DMS114 treated with DMSO at 0.1 percent for 48 hours (cell line): ENCODE data around the gene SCARB2.
A peak's percentile ranks its signal among the peaks of the same experiment; 100 is the strongest.

Experiments
- DNase-seq: peaks from one replicate; lab custom pipeline; 2025; ENCODE audit not compliant: unreplicated experiment; lab: John Stamatoyannopoulos, UW

Gene SCARB2

GRCh38 chr4:76156635-76157034 lies 57.0 kb downstream of the SCARB2 start:
- no peak for DNase-seq

DNA sequence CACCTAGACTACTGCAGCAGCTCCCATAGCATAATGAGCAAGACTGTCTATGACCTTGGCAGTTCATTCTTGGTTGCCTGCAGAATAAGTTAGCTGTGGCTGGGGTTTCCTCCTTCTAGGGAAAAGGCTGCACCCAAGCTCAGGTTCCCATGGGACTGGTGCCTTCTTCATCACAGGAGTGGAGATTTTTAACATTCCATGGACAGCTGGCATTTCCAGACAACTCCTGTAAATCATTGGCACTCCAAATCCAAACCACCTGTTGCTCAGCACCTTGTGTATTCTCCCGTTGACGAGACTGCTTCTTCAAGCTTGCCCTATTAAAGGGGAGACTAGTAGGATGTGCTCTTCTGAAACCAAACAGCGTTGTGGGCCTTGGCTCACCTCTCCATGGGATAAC lies 57.6 kb downstream of the SCARB2 start:
- no peak for DNase-seq

- DNase-seq = no peak
Measured at GRCh38 chr4:76153356-76153755, 60.3 kb downstream of the SCARB2 start.

DNA sequence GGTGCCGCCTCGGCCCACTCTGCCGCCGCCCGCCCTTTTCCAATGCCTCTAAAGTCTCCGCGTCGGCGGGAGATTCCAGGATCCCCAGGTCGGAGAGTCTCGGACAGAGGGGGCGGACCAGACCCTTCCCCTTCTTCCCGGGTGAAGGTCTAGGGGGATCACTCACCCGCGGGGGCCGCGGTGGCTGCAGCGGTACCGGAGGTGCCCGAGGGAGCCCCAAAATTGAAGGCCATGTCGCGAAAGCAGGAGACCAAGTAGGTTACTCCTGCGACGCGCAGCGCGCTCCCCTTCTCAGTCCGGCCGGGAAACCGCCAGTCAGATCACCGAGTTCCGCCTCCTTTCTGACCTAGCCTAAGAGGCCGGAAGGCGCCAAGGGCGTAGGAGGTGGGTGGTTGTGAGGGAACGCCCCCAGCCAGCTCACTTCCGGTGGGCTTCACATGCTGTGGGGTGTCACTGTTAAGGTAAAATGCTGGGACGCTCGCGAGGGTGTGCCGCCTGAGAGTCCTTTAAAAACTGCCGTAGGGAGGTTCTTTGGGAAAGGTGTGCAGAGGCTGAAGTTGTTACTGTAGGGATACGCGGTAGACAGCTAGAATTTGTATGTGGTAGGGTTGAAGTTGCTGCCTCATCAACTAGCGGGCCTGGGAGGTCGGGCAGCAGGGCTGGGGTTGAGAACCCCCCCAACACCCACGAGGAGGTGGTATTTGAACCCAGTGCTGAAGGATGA lies 65.3 kb downstream of the SCARB2 start, which contains the start of gene NUP54:
NUP54 (minus strand) TSS at position 256 of the 724 bp plus-strand sequence; CDS start at position 233, 23 bp downstream.
- DNase-seq = peak; percentile 56

GRCh38 chr4:76147454-76148141 lies 66.0 kb downstream of the SCARB2 start:
- DNase-seq = peak; percentile 6

- DNase-seq = no peak
Measured at GRCh38 chr4:76144546-76144945, 69.1 kb downstream of the SCARB2 start.

DNA sequence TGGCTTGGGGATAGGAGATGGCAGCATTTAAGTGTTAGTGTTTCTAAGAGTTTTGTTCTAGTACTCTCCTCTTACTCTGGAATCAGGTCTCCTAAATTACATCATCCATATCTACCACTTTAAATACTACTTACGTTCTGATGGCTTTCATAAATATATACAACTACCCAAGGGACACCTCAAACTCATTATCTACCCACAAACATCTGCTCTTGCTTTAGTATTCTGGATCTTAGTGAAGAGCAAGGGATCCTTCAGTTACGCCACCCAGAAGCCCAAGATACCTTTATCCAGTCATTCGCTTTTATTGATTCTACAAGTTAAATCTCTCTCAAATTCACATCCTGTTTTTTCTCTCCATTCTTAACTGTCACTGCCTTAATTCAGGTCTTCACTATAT lies 72.4 kb downstream of the SCARB2 start:
- no peak for DNase-seq

- DNase-seq = no peak
Measured at GRCh38 chr4:76127754-76128153, 85.9 kb downstream of the SCARB2 start.

- DNase-seq = no peak
Measured at GRCh38 chr4:76125816-76126215, 87.8 kb downstream of the SCARB2 start.

GRCh38 chr4:76120199-76120598 lies 93.4 kb downstream of the SCARB2 start:
- no peak for DNase-seq

GRCh38 chr4:76117536-76117935 lies 96.1 kb downstream of the SCARB2 start:
- no peak for DNase-seq

DNA sequence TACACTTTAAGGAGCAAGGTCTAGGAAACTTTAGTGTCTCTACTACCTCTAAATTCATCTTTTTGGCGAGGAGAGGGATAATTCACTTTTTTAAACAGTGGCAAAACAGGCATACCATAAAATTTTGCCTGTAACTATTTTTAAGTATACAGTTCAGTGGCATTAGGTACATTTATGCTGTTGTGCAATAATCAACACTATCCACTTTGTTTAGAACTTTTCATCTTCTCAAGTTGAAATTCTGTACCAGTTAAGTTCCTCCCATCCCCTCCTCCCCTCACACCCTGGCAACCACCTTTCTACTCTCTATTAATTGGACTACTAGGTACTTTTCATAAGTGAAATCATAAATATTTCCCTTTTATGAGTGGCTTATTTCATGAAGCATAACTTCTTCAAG lies 96.8 kb downstream of the SCARB2 start:
- DNase-seq = no peak
